GM12878 (cell line): ENCODE results near the gene MMD2. TPM values are rescaled to one million over a fixed set of nuclear protein-coding genes. Genes with fewer than 3 reads are reported as not detected.

ENCODE experiments used
- ATAC-seq: fragments of 200-7000 bp; cut with Tn5 transposase; 3 replicates; pipeline ENCODE4 v1.9.1; 2020; ENCODE audit warnings: mild to moderate bottlenecking, moderate library complexity
- BruUV-seq: library from RNA; stranded (reverse); fragments of 400-500 nt; replicated peaks from 2 replicates; lab custom pipeline; 2021; lab: Mats Ljungman, UMichigan
- CTCF ChIA-PET: fragments of 300-600 bp; sonication (Branson Sonifier 250); formaldehyde crosslinking; extraction: SDS; loops from one replicate; lab custom pipeline; 2021; ENCODE audit warnings: inconsistent platforms; lab: Yijun Ruan, JAX
- POLR2A ChIA-PET: fragments of 350-600 bp; formaldehyde crosslinking; extraction: SDS; loops from one replicate; lab custom pipeline; 2021; ENCODE audit warnings: inconsistent platforms; lab: Charles Lee
- RAD21 ChIA-PET: fragments of 300-600 bp; sonication (Branson Sonifier 250); formaldehyde crosslinking; loops from one replicate; lab custom pipeline; 2023; ENCODE audit warnings: antibody characterized with exemption; ENCODE audit not compliant: unreplicated experiment; lab: Charles Lee
- SMC1A ChIA-PET: fragments of 300-600 bp; sonication (Branson Sonifier 250); formaldehyde crosslinking; loops from one replicate; lab custom pipeline; 2023; ENCODE audit not compliant: unreplicated experiment, uncharacterized antibody; lab: Charles Lee
- DNase-seq: peaks from one replicate; pipeline ENCODE4 v3.0.0-alpha.2; 2011; ENCODE audit warnings: low read depth, low spot score
- FAIRE-seq: peaks from 3 replicates; lab custom pipeline; 2011; peaks lifted over from hg19 to GRCh38; lab: Jason Lieb, UNC
- H2AFZ ChIP-seq: 2 replicates; pipeline ENCODE4 v1.6.0; 2011; ENCODE audit warnings: low read depth, low read length, control low read depth; ENCODE audit not compliant: control insufficient read depth
- H3K27ac ChIP-seq: 2 replicates; pipeline ENCODE4 v1.5.1; 2011; ENCODE audit warnings: control low read depth; ENCODE audit not compliant: control insufficient read depth, insufficient read depth
- H3K27me3 ChIP-seq, 2 experiments: replicated peaks in 1 of 2; 2 replicates each; pipeline versions ENCODE4 v1.6.0 to v1.6.1; 2011; ENCODE audit warnings: low read length in 1 of 2; ENCODE audit not compliant: control insufficient read depth in 2 of 2, insufficient read depth in 2 of 2
- H3K36me3 ChIP-seq, 2 experiments: 2 replicates each; pipeline ENCODE4 v1.5.1; 2011; ENCODE audit warnings: low read length in 1 of 2; ENCODE audit not compliant: control insufficient read depth in 2 of 2, insufficient read depth in 2 of 2
- H3K4me1 ChIP-seq: 2 replicates; pipeline ENCODE4 v1.6.1; 2011; ENCODE audit warnings: mild to moderate bottlenecking, low read length, moderate library complexity, mixed read lengths; ENCODE audit not compliant: control insufficient read depth, insufficient read depth
- H3K4me2 ChIP-seq: 2 replicates; pipeline ENCODE4 v1.6.0; 2011; ENCODE audit warnings: control low read depth; ENCODE audit not compliant: control insufficient read depth, insufficient read depth
- H3K4me3 ChIP-seq: fragments of 200-600 bp; sonication (generic); 2 replicates; pipeline ENCODE4 v1.5.1; 2016
- H3K79me2 ChIP-seq: 2 replicates; pipeline ENCODE4 v1.6.0; 2011; ENCODE audit warnings: low read length; ENCODE audit not compliant: control insufficient read depth, insufficient read depth
- H3K9ac ChIP-seq: 2 replicates; pipeline ENCODE4 v1.8.0; 2011; ENCODE audit warnings: low read length, control low read depth, mixed read lengths; ENCODE audit not compliant: control insufficient read depth, insufficient read depth
- H3K9me3 ChIP-seq: replicated peaks from 3 replicates; pipeline ENCODE4 v1.5.1; 2011; ENCODE audit warnings: mild to moderate bottlenecking, low read length; ENCODE audit not compliant: control insufficient read depth, insufficient read depth
- H4K20me1 ChIP-seq: 2 replicates; pipeline ENCODE4 v1.6.0; 2011; ENCODE audit not compliant: control insufficient read depth, insufficient read depth
- BCL3 ChIP-seq: IDR thresholded peaks from 2 replicates; pipeline ENCODE4 v1.6.1; 2011; ENCODE audit warnings: borderline replicate concordance, low read depth, mild to moderate bottlenecking, moderate library complexity, low read length; ENCODE audit not compliant: insufficient read depth, poor library complexity, severe bottlenecking
- CREB1 ChIP-seq: IDR thresholded peaks from 2 replicates; pipeline ENCODE4 v1.6.1; 2012; ENCODE audit warnings: low read depth, mild to moderate bottlenecking, inconsistent platforms
- FOXM1 ChIP-seq: IDR thresholded peaks from 2 replicates; pipeline ENCODE4 v1.6.1; 2012; ENCODE audit warnings: low read depth, mild to moderate bottlenecking, inconsistent platforms, low read length, moderate library complexity
- HDGF ChIP-seq: fragments of 450-650 bp; IDR thresholded peaks from 2 replicates; pipeline ENCODE4 v1.6.1; 2016; ENCODE audit warnings: antibody characterized with exemption
- IRF3 ChIP-seq: fragments of 450-650 bp; IDR thresholded peaks from 2 replicates; pipeline ENCODE4 v1.6.1; 2014; ENCODE audit warnings: mild to moderate bottlenecking
- KLF5 ChIP-seq: fragments of 450-650 bp; IDR thresholded peaks from 2 replicates; pipeline ENCODE4 v1.6.1; 2014; ENCODE audit warnings: mild to moderate bottlenecking; ENCODE audit not compliant: partially characterized antibody
- MXI1 ChIP-seq: fragments of 150-350 bp; IDR thresholded peaks from 2 replicates; pipeline ENCODE4 v1.6.1; 2011; ENCODE audit warnings: low read depth, mild to moderate bottlenecking, inconsistent platforms, low read length, improper control_type of control experiment
- SPI1 ChIP-seq: IDR thresholded peaks from 2 replicates; pipeline ENCODE4 v1.6.1; 2011; ENCODE audit warnings: low read depth, mild to moderate bottlenecking, low read length, moderate library complexity, borderline replicate concordance; ENCODE audit not compliant: insufficient read depth
- TCF12 ChIP-seq: IDR thresholded peaks from 2 replicates; pipeline ENCODE4 v1.6.1; 2011; ENCODE audit warnings: low read depth, mild to moderate bottlenecking, low read length
- ZSCAN29 ChIP-seq: fragments of 450-650 bp; IDR thresholded peaks from 2 replicates; pipeline ENCODE4 v1.6.1; 2017; ENCODE audit warnings: mild to moderate bottlenecking, moderate library complexity
- ZZZ3 ChIP-seq: IDR thresholded peaks from 2 replicates; pipeline ENCODE4 v1.6.1; 2011; ENCODE audit warnings: low read depth; ENCODE audit not compliant: control insufficient read depth, insufficient read length
- WGBS: methylation state at CpG from one replicate; pipeline ENCODE4 v1.1.6; 2016; ENCODE audit warnings: low lambda C conversion rate; ENCODE audit not compliant: insufficient replicate concordance, insufficient coverage; ENCODE audit errors: missing lambda C conversion rate; 5-methylcytosine and 5-hydroxymethylcytosine counted together
- in situ Hi-C: fragments of 300-500 bp; cut with MboI; formaldehyde crosslinking; loops from 9 replicates; pipeline ENCODE4 v1.14.3; 2018; ENCODE audit warnings: mixed read lengths
- intact Hi-C: fragments of 100-400 bp; cut with micrococcal nuclease; formaldehyde crosslinking; loops from one replicate; pipeline ENCODE4 v1.14.2; 2022; ENCODE audit not compliant: unreplicated experiment
- polyA plus RNA-seq, 11 experiments: library from polyadenylated mRNA; depleted of rRNA in 4 of 11; unstranded in 6 of 11; stranded (reverse) in 5 of 11; fragments of >200 nt; fragmentation: Nextera tagmentation in 4 of 11; fragmentation: Illumina TruSeq in 1 of 11; extraction: Ambion mirVana in 4 of 11; extraction: Trizol in 1 of 11; gene quantifications; 1 replicate in 1 of 11; 2 replicates in 10 of 11; pipeline versions ENCODE4 v1.2.1 to v1.2.3, GENCODE V29; 2011 to 2016; ENCODE audit warnings: inconsistent platforms in 2 of 11, missing spikeins in 2 of 11, low read depth in 1 of 11
- total RNA-seq, 4 experiments: library from RNA; depleted of rRNA in 3 of 4; stranded (reverse); fragments of >200 nt in 3 of 4; fragmentation: Illumina TruSeq in 1 of 4; extraction: Trizol in 1 of 4; gene quantifications; 2 replicates each; pipeline versions ENCODE4 v1.2.1 to v1.2.3, GENCODE V29; 2013 to 2021
- TF ChIP-seq, protein P1 (sequence below): fragments of 450-650 bp; conservative IDR thresholded peaks from 2 replicates; pipeline ENCODE4 v1.6.1; 2017; ENCODE audit warnings: mild to moderate bottlenecking, moderate library complexity
- TF ChIP-seq, protein P2 (sequence below): fragments of 450-650 bp; IDR thresholded peaks from 2 replicates; pipeline ENCODE4 v1.6.1; 2018; ENCODE audit warnings: mild to moderate bottlenecking, low read depth, moderate library complexity; ENCODE audit not compliant: partially characterized antibody

Gene MMD2
- total and polyA plus RNA-seq, 10 of the 15 experiments (the other 5 are each of a cell fraction or from before 2014, with no cell fraction given), result not detected

DNA sequence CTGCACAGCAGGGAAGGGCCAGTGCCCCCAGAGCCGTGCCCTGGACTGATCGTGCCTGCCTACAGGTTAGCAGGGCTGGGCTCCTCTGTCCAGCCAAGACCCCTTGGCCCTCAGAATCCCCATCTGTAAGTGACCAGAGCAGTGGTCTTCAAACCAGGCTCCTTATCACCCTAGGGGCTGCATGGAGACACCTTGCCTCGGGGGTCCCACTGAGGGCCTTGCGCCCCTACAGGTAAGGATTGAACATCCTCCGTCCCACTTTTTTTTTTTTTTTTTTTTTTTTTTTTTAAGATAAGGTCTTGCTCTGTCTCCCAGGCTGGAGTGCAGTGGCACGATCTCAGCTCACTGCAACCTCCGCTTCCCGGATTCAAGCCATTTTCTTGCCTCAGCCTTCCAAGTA lies 42.9 kb downstream of the MMD2 start (continued):
- no peak for TF ChIP-seq ZSCAN29
- TF ChIP-seq TCF12, result no peak
- TF ChIP-seq ZZZ3, result no peak
- TF ChIP-seq FOXM1, result no peak

GRCh38 chr7:4911111-4911828 lies 47.7 kb downstream of the MMD2 start:
- H4K20me1 ChIP-seq, result no peaks in the 10 kb centered on the region
- intact Hi-C loops, result no loop called here
- ChIA-PET SMC1A (no interaction called here), CTCF (interaction anchor here (0.6 kb wide), 1 partner anchor 520 kb away, joined by 3 read pairs; no protein-coding TSS in a partner anchor), POLR2A (no interaction called here), RAD21 (no interaction called here)
- H3K4me1 ChIP-seq, result no peaks in the 10 kb centered on the region
- 58% methylated on average over 20 of the region's 20 CpGs for WGBS
- ATAC-seq (no peak), FAIRE-seq (no peak), DNase-seq (no peak)
- no peaks in the 10 kb centered on the region; the same call in 2 of the 3 replicates for H3K9me3 ChIP-seq
- BruUV-seq, result no TSS peak
- H3K79me2 ChIP-seq, result no peaks in the 10 kb centered on the region
- in situ Hi-C loops, result no loop called here
- H3K4me2 ChIP-seq, result no peak overlapping the region
- H3K27me3 ChIP-seq, result no peaks in the 10 kb centered on the region
- no peaks in the 10 kb centered on the region for H3K36me3 ChIP-seq
- no peak overlapping the region for H3K4me3 ChIP-seq
- no peak overlapping the region for H3K27ac ChIP-seq
- no peak overlapping the region for H3K9ac ChIP-seq
- no peak overlapping the region for H2AFZ ChIP-seq
- TF ChIP-seq, protein P1, sequence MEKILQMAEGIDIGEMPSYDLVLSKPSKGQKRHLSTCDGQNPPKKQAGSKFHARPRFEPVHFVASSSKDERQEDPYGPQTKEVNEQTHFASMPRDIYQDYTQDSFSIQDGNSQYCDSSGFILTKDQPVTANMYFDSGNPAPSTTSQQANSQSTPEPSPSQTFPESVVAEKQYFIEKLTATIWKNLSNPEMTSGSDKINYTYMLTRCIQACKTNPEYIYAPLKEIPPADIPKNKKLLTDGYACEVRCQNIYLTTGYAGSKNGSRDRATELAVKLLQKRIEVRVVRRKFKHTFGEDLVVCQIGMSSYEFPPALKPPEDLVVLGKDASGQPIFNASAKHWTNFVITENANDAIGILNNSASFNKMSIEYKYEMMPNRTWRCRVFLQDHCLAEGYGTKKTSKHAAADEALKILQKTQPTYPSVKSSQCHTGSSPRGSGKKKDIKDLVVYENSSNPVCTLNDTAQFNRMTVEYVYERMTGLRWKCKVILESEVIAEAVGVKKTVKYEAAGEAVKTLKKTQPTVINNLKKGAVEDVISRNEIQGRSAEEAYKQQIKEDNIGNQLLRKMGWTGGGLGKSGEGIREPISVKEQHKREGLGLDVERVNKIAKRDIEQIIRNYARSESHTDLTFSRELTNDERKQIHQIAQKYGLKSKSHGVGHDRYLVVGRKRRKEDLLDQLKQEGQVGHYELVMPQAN, result no peak
- no peak for TF ChIP-seq MXI1
- no peak for TF ChIP-seq BCL3
- no peak for TF ChIP-seq CREB1
- TF ChIP-seq, protein P2, sequence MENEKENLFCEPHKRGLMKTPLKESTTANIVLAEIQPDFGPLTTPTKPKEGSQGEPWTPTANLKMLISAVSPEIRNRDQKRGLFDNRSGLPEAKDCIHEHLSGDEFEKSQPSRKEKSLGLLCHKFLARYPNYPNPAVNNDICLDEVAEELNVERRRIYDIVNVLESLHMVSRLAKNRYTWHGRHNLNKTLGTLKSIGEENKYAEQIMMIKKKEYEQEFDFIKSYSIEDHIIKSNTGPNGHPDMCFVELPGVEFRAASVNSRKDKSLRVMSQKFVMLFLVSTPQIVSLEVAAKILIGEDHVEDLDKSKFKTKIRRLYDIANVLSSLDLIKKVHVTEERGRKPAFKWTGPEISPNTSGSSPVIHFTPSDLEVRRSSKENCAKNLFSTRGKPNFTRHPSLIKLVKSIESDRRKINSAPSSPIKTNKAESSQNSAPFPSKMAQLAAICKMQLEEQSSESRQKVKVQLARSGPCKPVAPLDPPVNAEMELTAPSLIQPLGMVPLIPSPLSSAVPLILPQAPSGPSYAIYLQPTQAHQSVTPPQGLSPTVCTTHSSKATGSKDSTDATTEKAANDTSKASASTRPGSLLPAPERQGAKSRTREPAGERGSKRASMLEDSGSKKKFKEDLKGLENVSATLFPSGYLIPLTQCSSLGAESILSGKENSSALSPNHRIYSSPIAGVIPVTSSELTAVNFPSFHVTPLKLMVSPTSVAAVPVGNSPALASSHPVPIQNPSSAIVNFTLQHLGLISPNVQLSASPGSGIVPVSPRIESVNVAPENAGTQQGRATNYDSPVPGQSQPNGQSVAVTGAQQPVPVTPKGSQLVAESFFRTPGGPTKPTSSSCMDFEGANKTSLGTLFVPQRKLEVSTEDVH, result no peak
- no peak for TF ChIP-seq KLF5
- no peak for TF ChIP-seq SPI1
- no peak for TF ChIP-seq IRF3
- no peak for TF ChIP-seq HDGF
